HepG2 (cell line): ENCODE results near the gene MLXIPL. TPM values are rescaled to one million over a fixed set of nuclear protein-coding genes. Genes with fewer than 3 reads are reported as not detected.
A peak's percentile ranks its signal among the peaks of the same experiment; 100 is the strongest.

Source experiments
- ETS1 ChIP-seq: sonication (generic); formaldehyde crosslinking; IDR thresholded peaks from 2 replicates; pipeline ENCODE4 v1.4.0; 2020; ENCODE audit warnings: missing genetic modification reagents
- HDAC6 ChIP-seq: fragments of 200-600 bp; sonication (generic); IDR thresholded peaks from 2 replicates; pipeline ENCODE4 v1.7.0; 2017; ENCODE audit warnings: mild to moderate bottlenecking, antibody characterized with exemption, low read length, low read depth
- HOMEZ ChIP-seq: IDR thresholded peaks from 2 replicates; pipeline ENCODE4 v1.6.1; 2016; ENCODE audit warnings: low read depth
- HOXA3 ChIP-seq: sonication (generic); formaldehyde crosslinking; IDR thresholded peaks from 2 replicates; pipeline ENCODE4 v1.5.0; 2020; ENCODE audit warnings: missing genetic modification reagents
- HOXD1 ChIP-seq: sonication (generic); formaldehyde crosslinking; IDR thresholded peaks from 2 replicates; pipeline ENCODE4 v1.5.0; 2020; ENCODE audit warnings: missing genetic modification reagents
- IRF2 ChIP-seq: IDR thresholded peaks from 2 replicates; pipeline ENCODE4 v1.6.1; 2018; ENCODE audit warnings: missing genetic modification reagents, missing compliant biosample characterization
- NCOA5 ChIP-seq: sonication (generic); formaldehyde crosslinking; IDR thresholded peaks from 2 replicates; pipeline ENCODE4 v1.4.0; 2020; ENCODE audit warnings: missing genetic modification reagents
- NR1H2 ChIP-seq: sonication (generic); formaldehyde crosslinking; IDR thresholded peaks from 2 replicates; pipeline ENCODE4 v1.8.1; 2022; ENCODE audit warnings: low read depth, missing genetic modification reagents, borderline replicate concordance
- RELA ChIP-seq: sonication (generic); formaldehyde crosslinking; IDR thresholded peaks from 2 replicates; pipeline ENCODE4 v1.4.0; 2020; ENCODE audit warnings: missing genetic modification reagents
- RFX5 ChIP-seq: IDR thresholded peaks from 2 replicates; pipeline ENCODE4 v1.6.1; 2011; ENCODE audit warnings: low read depth, low read length, improper control_type of control experiment
- SIX1 ChIP-seq: sonication (generic); formaldehyde crosslinking; IDR thresholded peaks from 2 replicates; pipeline ENCODE4 v1.4.0; 2020; ENCODE audit warnings: missing genetic modification reagents, borderline replicate concordance
- SMYD3 ChIP-seq: sonication (generic); formaldehyde crosslinking; IDR thresholded peaks from 2 replicates; pipeline ENCODE4 v1.8.1; 2023; ENCODE audit warnings: mild to moderate bottlenecking, missing genetic modification reagents
- TP53 ChIP-seq: sonication (generic); formaldehyde crosslinking; conservative IDR thresholded peaks from 2 replicates; pipeline ENCODE4 v1.4.0; 2020; ENCODE audit warnings: missing genetic modification reagents
- ZNF101 ChIP-seq: sonication (generic); formaldehyde crosslinking; IDR thresholded peaks from 2 replicates; pipeline ENCODE4 v1.4.0; 2020; ENCODE audit warnings: mild to moderate bottlenecking, low read depth, missing genetic modification reagents, borderline replicate concordance
- ZNF138 ChIP-seq: sonication (generic); formaldehyde crosslinking; IDR thresholded peaks from 2 replicates; pipeline ENCODE4 v1.5.0; 2020; ENCODE audit warnings: mild to moderate bottlenecking, low read depth, missing genetic modification reagents
- ZNF318 ChIP-seq: sonication (generic); formaldehyde crosslinking; IDR thresholded peaks from 2 replicates; pipeline ENCODE4 v1.4.0; 2020; ENCODE audit warnings: mild to moderate bottlenecking, missing genetic modification reagents
- ZNF354B ChIP-seq: sonication (generic); formaldehyde crosslinking; IDR thresholded peaks from 2 replicates; pipeline ENCODE4 v1.8.0; 2022; ENCODE audit warnings: mild to moderate bottlenecking, missing genetic modification reagents
- polyA plus RNA-seq, 8 experiments: library from polyadenylated mRNA; depleted of rRNA in 3 of 8; stranded (reverse) in 7 of 8; unstranded in 1 of 8; fragments of >200 nt; fragmentation: Illumina TruSeq in 4 of 8; extraction: Trizol in 4 of 8; gene quantifications; 2 replicates each; pipeline versions ENCODE4 v1.2.1 to v1.2.3, GENCODE V29; 2011 to 2016; ENCODE audit warnings: low read depth in 4 of 8, missing spikeins in 1 of 8, mixed read lengths in 1 of 8; ENCODE audit not compliant: insufficient read depth in 1 of 8
- total RNA-seq, 5 experiments: library from RNA; depleted of rRNA; stranded (reverse); fragments of >200 nt; fragmentation: Illumina TruSeq; extraction: Trizol; gene quantifications; 2 replicates each; pipeline ENCODE4 v1.2.3, GENCODE V29; 2016; ENCODE audit warnings: low read depth in 1 of 5

MLXIPL gene
- total and polyA plus RNA-seq, 2 of the 13 experiments (the other 11 are each of a cell fraction or from before 2014, with no cell fraction given) = 51.6 to 60.1 TPM

GRCh38 chr7:73622909-73623797 is 1.2 kb downstream of the MLXIPL start (continued):
- TF ChIP-seq ZNF318 (no peak), HOMEZ (CRISPR knock-in tag) (0 out of 2 replicates have a peak, but pooled peaks have one; percentile 26), ZNF138 (CRISPR knock-in tag) (no peak; the same call in 1 of the 2 replicates), SIX1 (CRISPR knock-in tag) (peak; percentile 88), HDAC6 (no peak), ZNF101 (CRISPR knock-in tag) (peak; percentile 32; the same call in 1 of the 2 replicates), HOXD1 (no peak), RFX5 (no peak), RELA (CRISPR knock-in tag) (no peak), HOXA3 (CRISPR knock-in tag) (peak; percentile 87), ETS1 (CRISPR knock-in tag) (0 out of 2 replicates have a peak, but pooled peaks have one; percentile 12), TP53 (CRISPR knock-in tag) (no peak), NR1H2 (CRISPR knock-in tag) (no peak; the same call in 1 of the 2 replicates), ZNF354B (no peak), NCOA5 (no peak), SMYD3 (CRISPR knock-in tag) (0 out of 2 replicates have a peak, but pooled peaks have one; percentile 19), IRF2 (CRISPR knock-in tag) (peak; percentile 73; the same call in 1 of the 2 replicates)
